Cerebellar nuclear complex (tissue), 1 donor: ENCODE results near the gene CADM1.

Source experiments
- DNase-seq, 2 experiments: peaks; one replicate each; lab custom pipeline; 2025; lab: John Stamatoyannopoulos, UW

CADM1 gene

DNA sequence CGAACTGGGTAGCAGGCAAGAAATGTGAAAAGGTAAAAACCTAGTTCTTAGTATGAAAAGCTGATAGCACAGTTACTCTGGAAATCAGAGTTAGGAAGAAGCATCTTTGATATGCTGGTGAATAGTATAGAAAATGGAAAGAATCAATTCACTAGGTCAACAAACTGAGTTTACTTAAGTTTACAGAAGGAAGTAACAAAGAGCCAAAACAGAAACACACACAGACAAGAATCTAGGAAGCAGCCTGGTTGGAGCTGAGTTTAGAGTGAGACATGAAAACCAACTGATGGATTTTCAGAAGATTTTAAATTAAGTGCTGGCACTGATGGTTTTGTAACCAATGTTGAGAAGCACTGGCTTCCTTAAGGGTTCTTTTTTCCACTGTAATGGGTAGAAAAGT is 296.3 kb downstream of the CADM1 start:
- no peak for DNase-seq

DNA sequence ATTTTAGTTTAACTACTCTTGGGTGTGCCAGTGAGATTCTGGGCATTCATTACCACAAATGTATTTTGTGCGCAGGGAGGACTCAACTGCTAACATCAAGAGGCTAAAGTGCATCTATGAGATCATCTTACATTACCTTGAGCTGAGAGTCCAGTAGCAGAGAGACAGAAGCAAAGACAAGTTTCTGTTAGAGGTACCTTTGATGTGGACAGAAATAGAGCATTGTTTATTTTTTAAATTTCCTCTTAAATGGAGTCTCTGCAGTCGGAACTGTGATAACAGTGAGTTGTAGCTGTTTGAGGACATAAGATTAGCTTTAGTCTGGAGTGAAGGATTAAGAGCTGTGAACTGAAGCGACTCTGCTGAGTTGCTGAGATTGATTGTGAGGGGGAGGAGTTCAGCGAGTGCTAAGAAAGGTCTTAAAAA is 297.0 kb downstream of the CADM1 start:
- DNase-seq = no peak

DNA sequence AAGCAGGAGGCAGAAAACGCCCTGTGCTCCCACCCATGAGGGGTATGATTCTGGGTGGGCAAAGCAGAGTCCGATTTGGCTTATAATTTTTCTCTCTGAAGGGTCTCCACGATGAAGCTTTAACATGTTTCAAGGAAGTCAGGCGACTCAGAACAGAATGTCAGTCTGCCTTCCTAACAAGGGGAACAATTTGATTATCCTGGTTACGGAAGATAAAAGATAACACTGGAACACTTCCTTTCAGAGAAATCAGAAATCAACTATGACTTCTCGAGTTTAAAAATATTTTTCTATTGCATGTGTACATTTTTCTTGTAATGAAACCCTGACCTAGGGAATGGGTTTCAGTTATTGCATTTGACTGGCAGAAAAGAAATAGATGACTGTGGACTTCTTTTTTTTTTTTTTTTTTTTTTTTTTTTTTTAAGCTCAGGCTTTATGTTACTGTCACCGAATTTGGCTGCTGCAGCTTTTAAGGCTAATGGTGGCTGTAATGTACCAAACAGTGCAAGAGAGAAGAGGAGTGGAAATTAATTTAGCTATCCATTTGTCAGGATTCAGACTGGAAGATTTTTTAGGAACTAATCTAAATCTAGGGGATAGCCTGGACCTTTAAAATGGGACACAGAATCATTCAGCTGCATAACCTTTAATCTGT is 297.7 kb downstream of the CADM1 start:
- no peak for DNase-seq

DNA sequence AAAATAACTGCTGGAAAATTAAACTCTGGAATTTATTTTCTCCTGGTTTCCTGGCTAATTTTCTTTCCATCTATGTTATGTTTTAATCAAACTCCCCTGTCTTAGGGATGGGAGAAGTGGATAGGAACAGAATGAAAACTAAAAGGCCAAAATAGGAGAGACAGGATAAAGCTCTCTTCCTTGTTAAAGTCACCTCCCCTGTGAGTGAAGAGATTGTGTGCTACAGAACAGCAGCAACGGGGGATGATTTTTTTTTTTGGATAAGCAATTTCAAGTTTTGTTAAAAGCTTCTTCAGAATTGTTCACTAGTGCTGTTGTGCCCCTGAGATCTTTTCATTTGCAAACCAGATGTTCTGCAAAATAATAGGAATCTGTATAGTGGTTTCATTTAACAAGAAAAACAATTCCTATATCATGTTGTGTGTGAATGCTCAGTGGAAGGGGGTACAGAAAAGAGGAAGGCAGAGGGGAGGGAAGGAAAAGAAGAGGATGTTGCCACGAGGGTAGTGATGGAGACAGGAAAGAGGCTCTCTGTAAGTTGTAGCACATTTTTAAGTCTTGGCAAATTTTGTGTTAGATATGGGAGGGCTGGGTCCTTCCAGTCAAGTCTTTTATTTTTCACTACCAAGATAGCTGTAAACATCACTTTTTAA is 301.2 kb downstream of the CADM1 start:
- DNase-seq = no peak

- no peak for DNase-seq
These were observed 302.1 kb downstream of the CADM1 start for GRCh38 chr11:115202074-115202473.

DNA sequence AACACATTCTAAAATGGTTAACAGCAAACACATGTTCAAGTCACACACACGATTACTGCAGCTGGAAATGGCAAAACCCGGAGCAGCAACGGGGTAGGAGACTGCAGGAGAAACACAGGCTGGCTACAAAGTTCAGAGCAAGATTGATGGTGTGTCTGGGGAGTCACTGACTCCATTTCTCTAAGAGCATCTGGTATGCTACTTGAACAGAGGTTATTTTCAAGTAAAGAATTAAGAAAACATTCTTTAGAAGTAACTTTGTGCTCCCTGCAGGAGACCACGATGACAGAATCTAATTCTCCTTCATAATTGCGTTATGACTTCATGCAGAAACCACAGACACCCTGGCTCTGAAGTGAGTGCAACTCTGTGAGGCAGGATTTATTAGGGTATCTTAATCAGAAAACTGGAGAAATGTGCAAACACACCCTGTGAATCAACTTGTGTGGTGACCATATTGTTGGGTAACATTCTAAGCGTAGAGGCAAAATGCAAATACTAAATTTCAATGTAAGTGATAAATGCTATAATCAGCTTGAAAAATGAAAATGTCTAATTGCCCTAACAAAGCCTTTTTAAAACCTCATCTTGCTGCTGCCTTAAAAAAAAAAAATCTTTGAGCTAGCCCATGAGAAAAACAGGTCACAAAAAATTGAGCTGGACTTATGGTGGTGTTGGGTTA is 303.0 kb downstream of the CADM1 start:
- no peak for DNase-seq

DNA sequence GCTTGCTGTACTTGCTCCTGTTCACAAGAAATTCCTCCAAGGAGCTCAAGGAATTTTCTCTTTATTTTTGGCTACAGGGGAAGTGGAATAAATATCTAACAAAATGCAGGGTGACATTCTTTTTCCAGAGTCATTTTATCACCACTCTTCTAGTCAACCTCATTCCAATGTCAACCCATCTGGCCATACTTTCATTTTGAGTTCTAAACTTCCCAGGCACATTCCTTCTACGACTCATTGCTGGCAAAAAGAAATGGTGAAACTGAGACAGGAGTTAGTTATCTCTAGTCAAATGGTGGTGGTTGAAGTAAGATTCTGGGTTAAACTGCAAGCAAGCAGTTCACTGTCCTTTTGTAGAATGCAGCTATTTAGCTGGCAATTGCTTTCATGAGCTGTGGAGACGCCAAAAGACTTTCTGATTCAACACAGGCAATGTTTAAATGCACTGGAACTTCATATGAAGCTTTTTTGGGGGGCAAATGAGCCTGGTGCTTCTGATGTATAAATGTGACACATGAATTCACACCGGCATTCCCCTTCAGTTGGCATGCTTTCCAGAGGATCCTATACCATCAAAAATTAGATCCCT is 304.6 kb downstream of the CADM1 start:
- DNase-seq = no peak

GRCh38 chr11:115198321-115198741 is 305.9 kb downstream of the CADM1 start:
- no peak for DNase-seq

DNA sequence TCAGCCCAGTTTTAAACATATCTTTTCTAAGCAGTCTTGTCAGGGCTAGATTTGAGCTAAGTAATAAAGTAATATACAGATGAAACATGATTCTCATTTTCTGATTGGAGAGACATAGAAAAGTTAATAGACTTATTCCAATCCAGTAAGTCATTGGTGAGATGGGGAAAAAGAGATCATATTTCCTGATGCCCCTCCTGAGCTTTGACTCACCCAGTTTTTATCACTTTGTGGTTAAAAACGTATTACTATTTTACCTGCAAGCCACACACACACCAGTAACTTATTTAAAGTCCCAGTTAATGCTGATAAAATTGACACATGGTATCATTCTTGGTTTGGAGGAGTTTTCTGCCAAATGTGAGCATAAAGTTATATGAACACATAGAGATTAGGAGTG is 306.8 kb downstream of the CADM1 start:
- no peak for DNase-seq

DNA sequence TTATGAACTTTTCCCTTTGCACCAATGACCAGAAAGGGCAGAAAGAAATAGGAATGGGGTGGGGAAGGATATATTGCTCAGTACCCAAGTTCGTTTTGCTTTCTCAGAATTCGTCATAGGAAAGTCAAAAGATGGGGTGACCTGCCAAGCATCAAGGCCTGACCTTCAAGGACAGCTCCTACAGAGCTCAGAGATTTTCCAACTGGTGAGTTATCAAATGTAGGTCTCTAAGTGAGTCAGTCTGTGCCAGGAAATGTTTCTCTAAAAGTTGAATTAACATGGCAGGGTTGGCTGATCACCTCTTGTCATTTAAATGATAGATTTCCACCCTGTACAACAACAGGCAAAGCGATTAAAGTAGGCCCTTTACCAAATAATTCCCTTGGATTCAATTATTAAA is 307.2 kb downstream of the CADM1 start:
- no peak for DNase-seq

DNA sequence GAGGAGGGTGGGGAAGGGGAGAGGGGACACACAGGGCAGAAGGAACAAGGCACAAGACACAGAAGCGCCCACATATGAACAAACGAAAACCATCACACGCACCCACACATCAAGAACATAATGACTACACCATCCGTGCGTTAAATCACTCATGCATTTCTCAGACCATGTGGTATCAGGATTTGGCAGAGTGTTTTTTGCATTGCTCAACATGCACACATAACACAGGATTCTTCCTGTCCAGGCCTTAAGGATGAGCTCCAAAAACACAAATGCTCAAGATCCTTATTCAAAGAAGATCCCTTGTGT is 309.5 kb downstream of the CADM1 start:
- no peak for DNase-seq

DNA sequence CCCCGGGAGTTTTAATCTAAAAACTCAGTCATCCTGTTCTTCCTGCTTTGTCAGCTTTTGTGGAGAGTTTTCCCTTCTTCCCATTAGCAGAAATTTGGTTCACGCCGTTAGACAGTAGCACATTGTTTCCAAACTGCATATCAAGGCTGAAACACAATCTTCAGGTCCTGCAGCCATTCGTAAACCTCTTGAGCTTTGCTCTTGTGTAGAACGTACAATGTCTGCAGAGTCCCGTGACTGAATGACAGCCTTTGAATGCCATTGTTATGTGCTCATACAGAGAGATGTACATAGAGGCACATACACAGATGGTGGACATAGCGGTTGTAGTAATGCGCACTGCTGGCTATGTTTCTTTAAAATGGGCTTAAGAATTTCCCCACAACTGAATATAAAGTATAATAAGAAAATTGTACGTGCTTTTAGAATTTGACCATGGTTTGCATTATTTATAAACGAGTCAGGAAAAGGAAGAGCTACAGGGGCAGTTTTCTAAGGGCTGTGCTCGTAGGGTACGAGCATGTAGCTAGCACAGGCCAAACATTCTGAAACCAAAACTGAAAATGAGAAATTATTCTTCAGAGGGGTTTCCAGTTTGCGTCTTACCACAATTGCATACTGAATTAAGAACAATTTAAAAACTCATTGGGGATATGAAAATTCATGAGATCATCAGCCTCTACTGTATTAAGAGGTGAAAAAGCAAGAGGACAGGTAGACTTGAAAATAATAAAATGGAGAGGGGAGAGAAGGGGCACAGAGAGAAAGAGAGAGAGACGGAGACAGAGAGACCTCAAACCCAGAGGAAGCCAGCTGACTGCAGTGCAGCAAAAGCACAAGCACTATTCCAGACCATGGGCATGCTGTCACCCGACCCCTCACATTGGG is 310.1 kb downstream of the CADM1 start:
- no peak for DNase-seq

DNA sequence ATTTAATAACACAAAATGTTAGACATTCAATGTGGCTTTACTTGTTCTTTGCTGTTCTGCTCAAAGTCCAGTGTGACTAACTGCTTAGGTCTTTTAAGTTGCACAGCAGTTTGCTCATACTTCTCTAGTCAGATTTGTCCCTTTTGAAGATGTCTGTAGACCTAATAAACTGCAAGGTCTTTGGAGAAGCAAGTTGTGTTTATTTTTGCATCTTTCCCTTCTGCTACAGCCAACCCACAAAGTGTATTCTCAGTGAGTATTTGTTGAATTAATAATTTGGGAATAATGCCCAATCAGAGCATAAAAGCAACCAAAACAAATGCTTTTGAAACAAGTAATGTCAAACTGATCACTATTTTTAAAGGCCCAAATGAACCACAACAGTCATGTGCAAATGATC is 312.5 kb downstream of the CADM1 start:
- DNase-seq = no peak

DNA sequence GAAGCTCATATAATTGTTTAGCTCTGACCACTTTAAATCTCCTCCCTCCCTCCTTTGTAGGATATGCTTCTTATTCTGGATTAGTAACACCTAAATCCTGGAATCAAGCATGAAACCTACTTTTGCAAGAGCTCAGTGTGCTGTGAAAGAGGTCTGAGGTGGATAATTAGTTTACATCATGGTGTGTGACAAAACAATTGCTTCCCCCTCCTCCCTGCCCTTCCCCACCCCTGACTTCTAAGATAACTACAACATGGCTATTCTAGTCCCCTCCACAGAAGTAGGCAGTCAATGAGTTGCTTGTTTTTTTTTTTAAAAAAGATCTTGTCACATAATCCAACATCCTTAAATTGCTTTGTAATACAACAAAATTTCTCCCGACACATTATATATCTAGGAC is 314.0 kb downstream of the CADM1 start:
- DNase-seq = no peak

GRCh38 chr11:115188898-115189278 is 315.3 kb downstream of the CADM1 start:
- no peak for DNase-seq

DNA sequence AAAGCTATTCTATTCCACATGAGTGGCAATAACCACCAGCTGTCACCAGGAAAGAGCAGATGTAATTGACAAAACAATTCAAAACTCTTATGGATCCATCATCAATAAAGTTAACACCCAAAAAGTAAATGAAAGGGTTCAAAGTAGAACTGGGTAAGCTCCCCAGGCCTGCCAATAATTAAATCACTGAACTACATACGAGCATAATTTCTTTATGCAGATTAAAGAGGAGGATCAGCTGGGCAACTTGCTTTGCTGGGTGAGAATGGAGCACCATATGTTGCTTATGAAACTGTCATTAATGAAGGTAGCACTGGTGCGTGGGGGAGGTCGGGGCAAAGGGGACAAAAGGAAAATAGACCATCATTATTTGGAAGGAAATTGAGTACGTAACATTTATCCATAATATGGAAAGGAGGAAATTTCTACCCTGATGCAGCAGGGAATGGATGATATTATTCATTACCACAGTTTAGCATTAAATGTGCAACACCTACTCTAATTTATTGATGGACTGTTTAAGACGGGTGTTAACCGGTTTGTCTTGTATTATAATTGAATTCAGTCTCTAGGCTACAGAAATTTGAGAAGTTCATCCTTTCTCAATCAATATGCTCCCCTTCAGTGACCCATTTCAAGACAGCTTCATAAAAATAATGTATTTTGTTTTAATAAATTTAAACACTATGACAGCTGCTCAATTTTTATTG is 315.9 kb downstream of the CADM1 start:
- DNase-seq = no peak

- DNase-seq = no peak
These were observed 318.3 kb downstream of the CADM1 start for GRCh38 chr11:115185931-115186330.

DNA sequence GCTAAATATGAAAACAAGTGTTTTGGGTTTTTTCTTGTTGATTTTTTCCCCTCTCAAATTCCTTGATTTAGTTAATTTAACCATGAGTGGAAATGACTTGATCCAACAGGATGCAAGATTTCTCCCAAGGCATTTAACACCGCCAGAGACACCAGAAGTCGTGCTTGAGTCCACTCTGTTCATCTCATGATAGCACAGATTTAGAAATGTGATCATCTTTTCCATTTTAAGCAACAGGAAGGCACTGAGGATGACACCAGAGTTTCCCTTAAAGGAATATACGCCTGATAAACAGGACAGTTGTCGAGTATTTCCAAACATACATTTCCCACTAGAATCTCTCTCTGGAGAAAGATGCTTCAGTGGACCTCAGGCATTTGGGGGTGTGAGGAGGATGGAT is 318.7 kb downstream of the CADM1 start:
- DNase-seq = no peak

- no peak for DNase-seq
These were observed 319.3 kb downstream of the CADM1 start for GRCh38 chr11:115184901-115185300.

DNA sequence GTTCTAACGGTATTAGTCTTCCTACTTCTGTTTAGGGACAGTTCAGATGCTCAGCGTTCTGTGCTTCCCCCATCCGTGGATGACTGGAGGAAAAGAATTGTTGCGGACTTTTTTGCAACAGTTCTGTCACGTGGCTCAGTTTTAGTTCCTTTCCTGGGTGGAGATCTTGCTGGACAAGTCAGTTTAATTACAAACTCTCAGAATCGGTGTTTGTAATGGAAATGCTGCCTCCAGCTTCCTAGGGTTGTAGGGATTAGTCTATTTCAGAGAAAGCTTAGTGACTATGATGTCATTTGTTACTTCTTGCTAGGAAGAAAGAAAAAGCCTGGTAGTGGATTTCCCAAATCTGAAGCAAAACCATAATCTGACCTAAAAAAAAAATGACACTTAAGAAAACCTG is 320.4 kb downstream of the CADM1 start:
- DNase-seq = no peak

- DNase-seq = no peak
These were observed 321.1 kb downstream of the CADM1 start for GRCh38 chr11:115183136-115183535.
